ENCODE results near the gene NKIRAS2.
A peak's percentile ranks its signal among the peaks of the same experiment; 100 is the strongest.

The NKIRAS2 gene

DNA sequence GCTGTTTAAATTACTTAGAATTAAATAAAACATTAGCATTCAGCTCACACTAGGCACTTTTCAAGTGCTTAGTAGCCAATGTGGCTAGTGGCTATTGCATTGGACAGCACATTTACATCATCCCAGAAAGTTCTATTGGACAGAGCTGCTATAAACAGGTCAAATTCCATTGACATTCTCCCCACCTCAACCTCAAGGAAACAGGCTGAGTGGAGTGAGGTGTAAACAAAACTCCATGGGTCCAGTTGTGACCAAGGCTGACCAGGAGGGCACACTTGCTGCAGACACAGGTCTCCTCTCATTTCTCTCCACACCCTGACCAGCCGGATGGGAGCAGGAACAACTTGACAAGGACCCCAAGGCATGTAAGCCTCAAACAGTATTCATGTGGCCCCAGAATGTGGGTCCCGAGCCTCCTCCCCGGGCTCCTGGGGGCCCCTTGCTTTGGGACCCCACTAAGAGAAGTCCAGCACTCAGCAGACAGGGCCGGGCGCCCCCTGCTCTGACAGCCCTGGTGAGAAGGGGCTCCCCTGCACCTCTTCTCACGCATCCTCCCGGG, 30.0 kb downstream of the NKIRAS2 start:
- H3K4me2 ChIP-seq (ENCODE audit: low read length), result peak overlapping the region; percentile 28
- H3F3A ChIP-seq (ENCODE audit: control insufficient read depth, insufficient read depth), result no peaks in the 10 kb centered on the region
- H3K4me3 ChIP-seq (ENCODE audit: low read length), result peak overlapping the region; percentile 4; the same call in 1 of the 2 replicates
- H3K27me3 ChIP-seq (ENCODE audit: control insufficient read depth, low read length), result peaks cover 60% of the 10 kb centered on the region
- no peak overlapping the region for H3K27ac ChIP-seq (ENCODE audit: low read depth, low read length)
- no peaks in the 10 kb centered on the region for H3K79me2 ChIP-seq (ENCODE audit: control insufficient read depth, low read length)
- TF ChIP-seq EZH2phosphoT487 (IDR thresholded peaks at IDR 0.05; ENCODE audit: borderline replicate concordance, low read length), result no peak
- TF ChIP-seq, protein P1, sequence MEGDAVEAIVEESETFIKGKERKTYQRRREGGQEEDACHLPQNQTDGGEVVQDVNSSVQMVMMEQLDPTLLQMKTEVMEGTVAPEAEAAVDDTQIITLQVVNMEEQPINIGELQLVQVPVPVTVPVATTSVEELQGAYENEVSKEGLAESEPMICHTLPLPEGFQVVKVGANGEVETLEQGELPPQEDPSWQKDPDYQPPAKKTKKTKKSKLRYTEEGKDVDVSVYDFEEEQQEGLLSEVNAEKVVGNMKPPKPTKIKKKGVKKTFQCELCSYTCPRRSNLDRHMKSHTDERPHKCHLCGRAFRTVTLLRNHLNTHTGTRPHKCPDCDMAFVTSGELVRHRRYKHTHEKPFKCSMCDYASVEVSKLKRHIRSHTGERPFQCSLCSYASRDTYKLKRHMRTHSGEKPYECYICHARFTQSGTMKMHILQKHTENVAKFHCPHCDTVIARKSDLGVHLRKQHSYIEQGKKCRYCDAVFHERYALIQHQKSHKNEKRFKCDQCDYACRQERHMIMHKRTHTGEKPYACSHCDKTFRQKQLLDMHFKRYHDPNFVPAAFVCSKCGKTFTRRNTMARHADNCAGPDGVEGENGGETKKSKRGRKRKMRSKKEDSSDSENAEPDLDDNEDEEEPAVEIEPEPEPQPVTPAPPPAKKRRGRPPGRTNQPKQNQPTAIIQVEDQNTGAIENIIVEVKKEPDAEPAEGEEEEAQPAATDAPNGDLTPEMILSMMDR (IDR thresholded peaks at IDR 0.05; ENCODE audit: low read depth, low read length, poor library complexity, severe bottlenecking), result no peak
- H4K20me1 ChIP-seq (ENCODE audit: control insufficient read depth, insufficient read depth, low read depth, low read length), result no peaks in the 10 kb centered on the region
- no peaks in the 10 kb centered on the region for H3K9me2 ChIP-seq (replicated peaks; ENCODE audit: control insufficient read depth, low read length)
- H3K36me3 ChIP-seq (ENCODE audit: control insufficient read depth, low read length), result no peaks in the 10 kb centered on the region
- no peaks in the 10 kb centered on the region for H3K9me3 ChIP-seq (ENCODE audit: control insufficient read depth, insufficient read depth, low read length)
- H3K4me1 ChIP-seq (ENCODE audit: control insufficient read depth, low read length), result no peaks in the 10 kb centered on the region

DNA sequence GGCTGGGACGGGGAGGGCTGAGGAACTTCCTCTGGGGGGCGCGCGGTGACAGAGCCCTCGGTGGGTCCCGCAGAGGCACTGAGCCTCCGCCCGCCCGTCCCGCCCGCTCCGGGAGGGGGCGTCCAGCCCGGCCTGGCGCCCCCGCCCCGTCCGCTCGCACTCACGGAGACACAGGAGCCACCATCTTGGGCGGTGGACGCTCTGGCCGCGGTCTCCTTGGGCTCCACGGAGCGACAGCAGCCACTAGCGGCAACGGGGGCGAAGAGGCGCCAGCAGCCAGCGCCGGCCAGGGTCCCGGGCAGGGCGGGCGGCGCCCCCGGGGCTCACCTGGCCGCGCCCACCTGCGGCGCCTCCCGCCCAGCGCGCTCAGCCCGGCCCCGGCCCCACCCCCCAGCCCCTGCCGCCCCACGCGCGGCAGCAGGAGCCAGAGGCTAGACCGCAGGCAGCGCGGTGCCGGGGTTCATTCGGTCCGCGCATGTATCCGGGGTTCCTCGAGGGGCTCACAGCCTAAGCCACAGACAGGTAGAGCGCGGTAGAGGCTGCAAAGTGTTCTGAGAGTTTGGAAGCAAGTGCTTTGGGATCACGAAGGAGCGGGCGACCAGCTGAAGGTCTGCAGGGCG, 30.6 kb downstream of the NKIRAS2 start, which contains the start of gene C17orf113:
Gene C17orf113, minus strand, starts transcription at position 209 of the 620 bp plus-strand sequence. CDS start 7,225 bp downstream, outside the sequence.
- no peaks in the 10 kb centered on the region for H3K4me1 ChIP-seq (ENCODE audit: control insufficient read depth, low read length)
- peaks cover 65% of the 10 kb centered on the region for H3K27me3 ChIP-seq (ENCODE audit: control insufficient read depth, low read length)
- H3F3A ChIP-seq (ENCODE audit: control insufficient read depth, insufficient read depth), result no peaks in the 10 kb centered on the region
- H3K4me3 ChIP-seq (ENCODE audit: low read length), result peak within 1 kb of the TSS; percentile 4; the same call in 1 of the 2 replicates
- no peaks in the 10 kb centered on the region for H3K9me3 ChIP-seq (ENCODE audit: control insufficient read depth, insufficient read depth, low read length)
- H3K79me2 ChIP-seq (ENCODE audit: control insufficient read depth, low read length), result no peaks in the 10 kb centered on the region
- TF ChIP-seq, protein P1 (IDR thresholded peaks at IDR 0.05; ENCODE audit: low read depth, low read length, poor library complexity, severe bottlenecking), result peak; percentile 53
- TF ChIP-seq EZH2phosphoT487 (IDR thresholded peaks at IDR 0.05; ENCODE audit: borderline replicate concordance, low read length), result no peak
- H4K20me1 ChIP-seq (ENCODE audit: control insufficient read depth, insufficient read depth, low read depth, low read length), result no peaks in the 10 kb centered on the region
- H3K36me3 ChIP-seq (ENCODE audit: control insufficient read depth, low read length), result no peaks in the 10 kb centered on the region
- no peak within 1 kb of the TSS for H3K27ac ChIP-seq (ENCODE audit: low read depth, low read length)
- no peaks in the 10 kb centered on the region for H3K9me2 ChIP-seq (replicated peaks; ENCODE audit: control insufficient read depth, low read length)
- H3K4me2 ChIP-seq (ENCODE audit: low read length), result peak within 1 kb of the TSS; percentile 28

DNA sequence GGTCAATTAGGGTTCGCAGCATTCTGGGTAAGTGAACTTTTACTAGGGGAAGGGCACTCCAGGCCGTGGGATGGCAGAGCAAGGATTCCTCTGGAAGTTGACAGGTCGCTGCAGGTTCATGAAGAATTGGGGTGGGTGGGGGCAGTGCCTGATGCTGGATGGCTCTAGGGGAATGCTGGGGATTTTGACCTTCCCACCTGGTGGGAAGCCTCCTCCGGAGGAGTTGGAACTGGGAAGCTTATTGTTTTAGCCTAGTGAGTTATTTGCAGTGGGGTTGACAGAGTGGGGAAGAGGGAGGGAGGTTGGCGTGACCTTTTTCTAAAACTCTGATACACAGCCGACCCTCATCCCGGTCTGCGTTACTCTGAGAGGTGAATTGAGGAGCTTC, 31.1 kb downstream of the NKIRAS2 start:
- no peaks in the 10 kb centered on the region for H3K79me2 ChIP-seq (ENCODE audit: control insufficient read depth, low read length)
- H3K9me3 ChIP-seq (ENCODE audit: control insufficient read depth, insufficient read depth, low read length), result peaks cover under 1% of the 10 kb centered on the region; the same call in 1 of the 2 replicates
- no peaks in the 10 kb centered on the region for H3K36me3 ChIP-seq (ENCODE audit: control insufficient read depth, low read length)
- H3K27me3 ChIP-seq (ENCODE audit: control insufficient read depth, low read length), result peaks cover 65% of the 10 kb centered on the region
- no peak overlapping the region for H3K27ac ChIP-seq (ENCODE audit: low read depth, low read length)
- no peaks in the 10 kb centered on the region for H3F3A ChIP-seq (ENCODE audit: control insufficient read depth, insufficient read depth)
- H3K4me3 ChIP-seq (ENCODE audit: low read length), result no peak overlapping the region
- H3K9me2 ChIP-seq (replicated peaks; ENCODE audit: control insufficient read depth, low read length), result no peaks in the 10 kb centered on the region
- no peaks in the 10 kb centered on the region for H3K4me1 ChIP-seq (ENCODE audit: control insufficient read depth, low read length)
- no peaks in the 10 kb centered on the region for H4K20me1 ChIP-seq (ENCODE audit: control insufficient read depth, insufficient read depth, low read depth, low read length)
- no peak overlapping the region for H3K4me2 ChIP-seq (ENCODE audit: low read length)
- TF ChIP-seq, protein P1 (IDR thresholded peaks at IDR 0.05; ENCODE audit: low read depth, low read length, poor library complexity, severe bottlenecking), result no peak
